Mucosa of stomach (tissue), 1 donor: ENCODE data around the gene ZNF543.

Experiments
- H3K27me3 ChIP-seq: one replicate; pipeline ENCODE4 v1.7.0; 2013; ENCODE audit warnings: mild to moderate bottlenecking, low read length; ENCODE audit not compliant: control insufficient read depth, insufficient read depth
- H3K36me3 ChIP-seq: one replicate; pipeline ENCODE4 v1.7.0; 2013; ENCODE audit warnings: low read length; ENCODE audit not compliant: control insufficient read depth, insufficient read depth
- H3K4me1 ChIP-seq: one replicate; pipeline ENCODE4 v1.7.0; 2013; ENCODE audit warnings: mild to moderate bottlenecking, low read length; ENCODE audit not compliant: control insufficient read depth, insufficient read depth
- H3K4me3 ChIP-seq: one replicate; pipeline ENCODE4 v1.7.0; 2013; ENCODE audit warnings: low read length
- H3K9ac ChIP-seq: one replicate; pipeline ENCODE4 v1.7.0; 2013; ENCODE audit warnings: mild to moderate bottlenecking, low read length, moderate library complexity
- H3K9me3 ChIP-seq: one replicate; pipeline ENCODE4 v1.7.0; 2013; ENCODE audit warnings: mild to moderate bottlenecking, low read length, moderate library complexity; ENCODE audit not compliant: control insufficient read depth
- donor health status: Pancreatic carcinoma.

ZNF543 gene

DNA sequence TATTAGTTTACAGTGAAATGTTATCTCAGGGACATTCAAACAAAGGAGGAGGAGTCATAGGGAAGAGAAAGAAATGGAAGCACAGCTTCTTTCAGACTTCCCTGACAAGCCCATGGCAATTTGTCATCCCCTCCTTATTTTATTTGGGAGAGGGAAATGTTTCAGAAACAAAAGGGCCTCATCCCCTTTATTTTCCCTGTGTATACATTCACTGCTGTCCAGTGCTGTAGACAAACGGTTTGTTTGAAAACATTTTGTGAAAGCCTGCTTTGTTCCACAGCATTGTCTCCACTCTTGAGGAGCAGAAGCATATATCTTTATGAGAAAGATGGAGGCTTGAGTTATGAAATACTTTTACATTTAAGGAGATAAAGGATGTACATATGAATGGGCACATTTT, 27.7 kb upstream of the ZNF543 start:
- Histone ChIP-seq H3K27me3 (no peaks in the 10 kb centered on the region), H3K9ac (no peak overlapping the region), H3K4me3 (no peak overlapping the region), H3K4me1 (no peaks in the 10 kb centered on the region), H3K9me3 (no peaks in the 10 kb centered on the region), H3K36me3 (peaks cover 21% of the 10 kb centered on the region)

DNA sequence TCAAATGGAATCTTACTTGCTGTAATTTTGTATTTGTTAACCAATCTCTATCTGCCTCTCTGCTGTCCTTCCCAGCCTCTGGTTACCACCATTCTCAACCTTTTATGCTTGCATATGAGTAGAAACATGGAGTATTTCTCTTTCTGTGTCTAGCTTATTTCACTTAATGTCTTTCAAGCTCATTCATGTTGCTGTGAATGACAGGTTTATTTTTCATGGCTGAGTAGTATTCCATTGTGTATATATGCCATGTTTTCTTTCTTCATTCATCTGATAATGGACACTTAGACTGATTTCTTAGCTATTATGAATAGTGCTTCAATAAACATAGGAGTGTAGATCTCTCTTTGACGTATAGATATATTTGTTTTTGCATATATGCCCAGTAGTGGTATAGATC, 26.6 kb upstream of the ZNF543 start:
- H3K4me3 ChIP-seq: no peak overlapping the region
- H3K27me3 ChIP-seq: no peaks in the 10 kb centered on the region
- no peak overlapping the region for H3K9ac ChIP-seq
- no peaks in the 10 kb centered on the region for H3K9me3 ChIP-seq
- peaks cover 21% of the 10 kb centered on the region for H3K36me3 ChIP-seq
- H3K4me1 ChIP-seq: no peaks in the 10 kb centered on the region

DNA sequence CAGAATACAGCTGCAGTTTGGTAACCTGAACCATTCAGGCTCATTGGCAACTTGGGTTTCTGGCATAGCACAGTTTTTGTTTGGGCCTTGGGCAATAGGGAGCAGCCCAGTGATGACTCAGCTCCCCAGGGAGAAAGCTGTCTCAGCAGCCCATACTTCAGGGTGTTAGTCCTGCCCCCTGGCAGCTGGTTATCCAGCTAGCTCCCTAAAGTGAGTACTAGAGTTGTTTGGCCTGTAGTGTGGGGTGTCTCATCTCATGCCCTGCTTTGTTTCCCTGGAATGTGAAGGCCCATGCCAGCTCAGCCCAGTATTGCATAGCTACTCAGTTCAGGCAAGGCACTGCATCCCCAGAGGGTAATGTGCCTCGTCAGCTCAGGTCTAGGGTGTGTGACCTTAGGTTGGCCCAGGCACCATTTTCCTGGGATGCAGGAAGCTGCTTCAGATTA, 18.2 kb upstream of the ZNF543 start:
- Histone ChIP-seq H3K4me1 (no peaks in the 10 kb centered on the region), H3K9ac (no peak overlapping the region), H3K36me3 (no peaks in the 10 kb centered on the region), H3K9me3 (no peaks in the 10 kb centered on the region), H3K4me3 (no peak overlapping the region), H3K27me3 (no peaks in the 10 kb centered on the region)

DNA sequence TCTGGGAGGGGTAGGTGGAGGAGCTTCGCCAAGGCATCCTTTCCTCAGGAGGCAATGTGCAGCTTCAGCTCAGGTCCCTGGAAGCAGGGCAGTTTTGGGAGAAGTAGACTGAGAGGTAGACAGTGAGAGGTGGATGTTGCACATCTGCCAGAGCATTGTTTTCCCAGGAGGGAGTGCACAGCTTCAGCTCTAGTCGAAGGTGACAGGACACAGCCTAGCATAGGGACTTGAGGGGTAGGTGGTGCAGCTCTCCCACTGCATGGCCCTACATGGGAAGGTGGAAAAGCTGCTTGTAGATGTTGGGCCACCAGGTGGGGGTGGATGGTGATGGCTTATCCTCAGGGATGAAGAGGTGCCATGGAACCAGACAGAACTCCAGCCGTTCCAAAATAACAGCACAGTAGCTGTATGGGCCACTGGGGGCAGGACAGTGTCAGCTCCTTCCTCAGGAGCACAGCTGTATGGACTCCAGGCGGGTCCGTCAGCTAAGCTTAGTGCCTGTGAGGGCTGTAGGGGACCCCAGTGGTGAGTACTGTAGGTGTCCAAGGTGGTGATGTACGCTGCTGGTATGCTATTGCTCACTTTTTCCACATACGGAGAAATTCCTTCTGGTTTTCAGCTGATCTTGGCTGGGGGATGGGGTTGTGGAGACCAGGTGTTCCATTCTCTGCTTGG, 17.4 kb upstream of the ZNF543 start:
- H3K9ac ChIP-seq: no peak overlapping the region
- H3K4me3 ChIP-seq: no peak overlapping the region
- no peaks in the 10 kb centered on the region for H3K9me3 ChIP-seq
- no peaks in the 10 kb centered on the region for H3K4me1 ChIP-seq
- no peaks in the 10 kb centered on the region for H3K27me3 ChIP-seq
- no peaks in the 10 kb centered on the region for H3K36me3 ChIP-seq

DNA sequence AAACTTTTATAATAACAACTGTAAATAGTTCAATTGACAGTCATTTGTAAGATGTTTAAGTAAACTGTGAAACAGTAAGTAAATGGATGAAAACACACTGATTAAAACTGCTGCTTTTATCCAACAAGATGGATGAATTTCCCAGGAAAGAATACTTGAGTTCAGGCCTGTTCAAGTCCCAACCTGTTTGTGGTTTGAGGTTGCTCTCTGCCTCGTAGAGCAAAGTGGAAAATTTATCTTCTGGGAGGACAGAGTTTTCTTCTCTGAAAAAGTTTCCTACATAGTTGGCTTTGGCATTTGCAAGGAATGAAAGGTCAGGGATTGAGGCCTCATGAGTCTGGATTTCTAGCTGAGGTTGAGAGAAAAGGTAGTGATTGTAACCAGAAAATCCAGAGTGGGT, 15.2 kb upstream of the ZNF543 start:
- Histone ChIP-seq H3K36me3 (no peaks in the 10 kb centered on the region), H3K27me3 (no peaks in the 10 kb centered on the region)

DNA sequence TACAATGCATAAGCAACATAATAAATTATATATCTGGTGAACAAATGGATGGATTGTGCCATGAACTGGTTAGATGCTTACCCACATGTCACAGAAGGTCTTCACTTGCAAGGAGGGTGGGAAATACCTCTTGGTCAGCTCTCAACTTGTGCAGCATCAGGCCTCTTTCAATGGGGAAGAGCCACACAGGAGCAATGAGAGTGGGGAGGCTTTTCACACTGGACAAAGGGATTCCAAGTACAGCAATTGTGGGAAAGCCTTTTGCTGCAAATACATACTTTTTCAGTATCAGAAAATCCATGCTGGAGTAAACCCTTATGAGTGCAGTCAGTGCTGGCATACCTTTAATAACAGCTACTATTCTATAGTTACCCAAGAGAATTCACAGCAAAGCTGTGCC, 11.8 kb upstream of the ZNF543 start:
- Histone ChIP-seq H3K4me3 (no peak overlapping the region), H3K4me1 (no peaks in the 10 kb centered on the region), H3K9me3 (no peaks in the 10 kb centered on the region), H3K36me3 (no peaks in the 10 kb centered on the region), H3K27me3 (no peaks in the 10 kb centered on the region), H3K9ac (no peak overlapping the region)

More for the DNA sequence above, 15.2 kb upstream of the ZNF543 start:
- H3K9me3 ChIP-seq: no peaks in the 10 kb centered on the region
- H3K9ac ChIP-seq: no peak overlapping the region
- H3K4me3 ChIP-seq: no peak overlapping the region
- H3K4me1 ChIP-seq: no peaks in the 10 kb centered on the region

DNA sequence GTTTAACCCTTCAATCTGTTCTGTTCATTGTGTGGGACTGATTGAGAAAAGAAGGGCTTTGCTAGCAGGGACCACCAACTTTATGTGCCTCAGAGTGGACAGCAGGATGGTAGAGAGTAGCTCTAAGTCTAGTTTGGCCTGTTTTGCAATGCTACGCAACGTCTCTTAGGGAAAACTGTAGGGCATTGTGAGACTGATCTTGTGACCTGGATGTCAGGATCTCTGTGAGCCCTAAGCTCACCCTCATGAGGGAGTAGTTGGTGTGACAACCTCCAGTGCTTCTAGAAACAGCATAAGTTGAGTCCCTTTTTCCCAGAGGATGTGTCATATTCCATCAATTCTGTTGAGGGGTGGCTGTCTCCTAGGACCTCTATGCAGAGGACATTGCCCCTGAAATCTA, 9.5 kb upstream of the ZNF543 start:
- Histone ChIP-seq H3K9ac (no peak overlapping the region), H3K4me1 (no peaks in the 10 kb centered on the region), H3K27me3 (peaks cover 2% of the 10 kb centered on the region), H3K36me3 (no peaks in the 10 kb centered on the region), H3K4me3 (no peak overlapping the region), H3K9me3 (no peaks in the 10 kb centered on the region)

DNA sequence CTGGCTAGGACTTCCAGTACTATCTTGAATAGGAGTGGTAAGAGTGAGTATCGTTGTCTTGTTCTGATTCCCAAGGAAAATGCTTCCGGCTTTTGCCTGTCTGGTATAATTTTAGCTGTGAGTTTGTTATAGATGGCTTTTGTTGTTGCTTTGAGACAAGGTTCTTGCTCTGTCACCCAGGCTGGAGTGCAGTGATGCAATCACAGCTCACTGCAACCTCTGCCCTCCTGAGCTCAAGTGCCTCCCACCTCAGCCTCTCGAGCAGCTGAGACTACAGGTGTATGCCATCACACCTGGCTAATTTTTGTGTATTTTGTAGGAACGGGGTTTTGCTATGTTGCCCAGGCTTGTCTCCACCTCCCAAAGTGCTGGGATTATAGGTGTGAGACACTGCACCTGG, 6.1 kb upstream of the ZNF543 start:
- no peaks in the 10 kb centered on the region for H3K36me3 ChIP-seq
- H3K4me3 ChIP-seq: no peak overlapping the region
- peaks cover 23% of the 10 kb centered on the region for H3K27me3 ChIP-seq
- no peak overlapping the region for H3K9ac ChIP-seq
- H3K4me1 ChIP-seq: no peaks in the 10 kb centered on the region
- H3K9me3 ChIP-seq: no peaks in the 10 kb centered on the region

DNA sequence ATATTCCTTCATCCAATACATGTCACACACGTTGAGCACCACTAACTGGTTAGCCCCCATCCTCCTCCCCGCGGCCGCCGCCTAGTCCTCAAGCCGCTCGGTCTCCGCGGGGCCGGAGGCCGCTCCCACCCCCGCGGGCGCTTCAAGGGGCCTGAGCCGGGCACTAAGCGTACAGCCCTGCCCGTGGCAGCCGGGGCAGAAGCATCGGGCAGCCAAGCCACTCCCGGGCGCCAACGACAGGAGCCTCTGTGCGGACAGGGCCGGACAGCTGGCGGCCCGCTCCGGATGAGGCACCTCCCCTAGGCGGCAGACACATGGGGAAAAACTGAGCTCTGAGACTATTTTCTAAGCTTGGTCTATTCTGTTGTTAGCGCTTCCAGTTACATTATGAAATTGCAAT, 2.8 kb upstream of the ZNF543 start:
- no peak overlapping the region for H3K9ac ChIP-seq
- no peaks in the 10 kb centered on the region for H3K9me3 ChIP-seq
- H3K4me1 ChIP-seq: peaks cover 18% of the 10 kb centered on the region
- H3K4me3 ChIP-seq: no peak overlapping the region
- H3K27me3 ChIP-seq: peaks cover 23% of the 10 kb centered on the region
- H3K36me3 ChIP-seq: no peaks in the 10 kb centered on the region

DNA sequence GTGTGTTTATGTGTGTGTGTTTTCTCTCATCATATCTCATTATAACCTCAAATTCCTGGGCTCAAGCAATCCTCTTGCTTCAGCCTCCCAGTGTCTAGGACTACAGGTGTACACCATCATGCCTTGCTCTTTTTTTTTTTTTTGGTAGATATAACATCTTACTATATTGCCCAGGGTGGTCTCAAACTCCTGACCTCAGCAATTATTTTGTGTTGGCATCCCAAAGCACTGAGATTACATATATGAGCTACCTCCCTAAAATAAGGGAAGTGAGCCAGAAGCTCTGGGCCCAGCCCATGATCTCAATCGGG, 448 bp upstream of the ZNF543 start:
- Histone ChIP-seq H3K9ac (peak overlapping the region; percentile 96), H3K4me1 (peaks cover 18% of the 10 kb centered on the region), H3K27me3 (peaks cover 23% of the 10 kb centered on the region), H3K9me3 (no peaks in the 10 kb centered on the region), H3K4me3 (peak overlapping the region; percentile 93), H3K36me3 (peaks cover under 1% of the 10 kb centered on the region)

DNA sequence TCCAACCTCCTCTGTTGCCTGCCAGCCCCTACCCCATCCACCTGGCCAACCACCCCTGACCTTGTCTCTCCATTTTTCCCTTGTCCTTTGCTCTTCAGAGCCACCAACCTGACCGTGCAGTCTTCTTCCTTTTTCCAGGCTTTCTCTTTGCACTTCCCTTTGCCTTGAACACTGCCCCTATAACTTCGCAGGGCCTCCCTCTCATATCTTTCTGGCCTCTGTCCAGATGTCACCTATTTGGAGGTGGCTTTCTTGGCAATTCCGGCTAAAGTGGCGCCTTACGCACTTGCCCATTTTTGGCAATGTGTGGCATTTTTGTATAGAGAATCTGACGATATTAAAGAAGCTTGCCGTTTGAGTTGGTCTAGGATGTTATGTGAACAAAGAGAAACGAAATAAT, 844 bp downstream of the ZNF543 start:
- peaks cover 17% of the 10 kb centered on the region for H3K27me3 ChIP-seq
- H3K4me3 ChIP-seq: peak overlapping the region; percentile 93
- peak overlapping the region; percentile 96 for H3K9ac ChIP-seq
- no peaks in the 10 kb centered on the region for H3K9me3 ChIP-seq
- H3K36me3 ChIP-seq: peaks cover 6% of the 10 kb centered on the region
- peaks cover 18% of the 10 kb centered on the region for H3K4me1 ChIP-seq

DNA sequence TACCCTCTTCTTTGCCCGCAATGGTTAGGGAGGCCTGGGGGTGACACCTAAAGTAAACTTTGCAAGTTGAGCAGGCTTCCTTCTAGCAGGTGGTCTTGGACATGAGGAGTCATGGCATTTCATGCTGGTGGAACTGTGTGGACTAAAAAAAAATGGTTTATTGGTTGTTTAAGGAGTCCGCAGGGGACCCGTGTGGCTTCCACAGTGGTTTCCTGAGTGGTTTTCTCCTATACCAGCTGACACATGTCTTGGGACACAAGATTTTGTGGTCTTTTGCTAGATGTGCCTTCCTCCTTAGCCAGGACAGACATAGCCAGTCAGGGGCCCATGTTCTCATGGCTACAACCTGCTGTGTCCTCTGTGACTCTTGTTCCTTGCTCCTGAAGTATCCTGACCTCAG, 1.5 kb downstream of the ZNF543 start:
- Histone ChIP-seq H3K9ac (peak overlapping the region; percentile 96), H3K4me1 (peaks cover 18% of the 10 kb centered on the region), H3K9me3 (no peaks in the 10 kb centered on the region), H3K4me3 (no peak overlapping the region), H3K36me3 (peaks cover 9% of the 10 kb centered on the region), H3K27me3 (peaks cover 11% of the 10 kb centered on the region)

DNA sequence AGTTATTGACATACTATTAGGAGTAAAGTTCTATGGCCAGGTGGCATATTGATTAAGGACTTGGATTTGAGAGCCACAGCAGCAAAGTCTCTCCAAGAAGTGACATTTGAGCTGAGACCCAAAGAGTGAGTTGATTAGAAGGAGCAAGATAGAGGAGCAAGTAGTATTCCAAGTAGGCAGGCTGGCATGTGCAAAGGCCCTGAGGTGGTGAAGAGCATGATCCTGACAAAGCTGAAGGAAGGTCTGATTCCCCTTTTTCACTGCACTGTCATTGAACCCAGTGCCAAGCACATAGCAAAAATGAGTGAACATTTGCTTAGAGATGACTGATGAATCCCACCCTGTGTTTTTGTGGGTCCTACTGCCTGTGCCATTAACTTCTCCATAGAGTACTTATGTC, 4.7 kb downstream of the ZNF543 start:
- Histone ChIP-seq H3K4me1 (peaks cover 14% of the 10 kb centered on the region), H3K27me3 (no peaks in the 10 kb centered on the region), H3K4me3 (no peak overlapping the region), H3K9me3 (peaks cover 4% of the 10 kb centered on the region), H3K9ac (no peak overlapping the region), H3K36me3 (peaks cover 31% of the 10 kb centered on the region)
